Esophagus muscularis mucosa (tissue), 3 donors: Measurements from ENCODE around the gene POU2F1.

Experiments
- CTCF ChIP-seq, 3 experiments: fragments of 200-600 bp in 2 of 3; fragments of 450-650 bp in 1 of 3; sonication (generic) in 2 of 3; IDR thresholded peaks; one replicate each; pipeline ENCODE4 v1.5.1; 2017 to 2019; ENCODE audit warnings: antibody characterized with exemption in 3 of 3, mild to moderate bottlenecking in 2 of 3, moderate library complexity in 1 of 3
- POLR2A ChIP-seq: fragments of 450-650 bp; IDR thresholded peaks from one replicate; pipeline ENCODE4 v1.6.1; 2017; ENCODE audit warnings: antibody characterized with exemption, moderate library complexity, mild to moderate bottlenecking, low read depth

- TF ChIP-seq CTCF (IDR thresholded peaks at IDR 0.05) (no peak), POLR2A (no peak)
Measured at GRCh38 chr1:167310732-167311131, 90.0 kb downstream of the POU2F1 start.
